SU-DHL-6 (cell line): ENCODE data around the gene FABP3.

Source experiments
- H2AFZ ChIP-seq: fragments of 200-600 bp; sonication (generic); 2 replicates; pipeline ENCODE4 v1.6.1; 2014; ENCODE audit warnings: low read depth, mild to moderate bottlenecking, moderate library complexity, mixed read lengths, antibody characterized with exemption, low read length; ENCODE audit not compliant: severe bottlenecking
- H3F3A ChIP-seq: fragments of 200-600 bp; shearing (Covaris generic); 2 replicates; pipeline ENCODE4 v1.6.0; 2016; ENCODE audit warnings: antibody characterized with exemption, mild to moderate bottlenecking; ENCODE audit not compliant: insufficient read depth
- H3K27ac ChIP-seq: fragments of 200-600 bp; sonication (generic); 2 replicates; pipeline ENCODE4 v1.5.1; 2016; ENCODE audit warnings: low read depth, mild to moderate bottlenecking, low read length, moderate library complexity, mixed read lengths
- H3K27me3 ChIP-seq: fragments of 200-600 bp; sonication (generic), shearing (Covaris generic); 2 replicates; pipeline ENCODE4 v1.6.0; 2014; ENCODE audit warnings: mild to moderate bottlenecking, low read length
- H3K36me3 ChIP-seq: fragments of 200-600 bp; sonication (generic); 2 replicates; pipeline ENCODE4 v1.6.1; 2014; ENCODE audit warnings: mild to moderate bottlenecking, low read length, mixed read lengths
- H3K4me2 ChIP-seq: fragments of 300-600, 200-600 bp; shearing (Covaris generic), sonication (generic); 2 replicates; pipeline ENCODE4 v1.6.0; 2014; ENCODE audit warnings: low read length, low read depth, mild to moderate bottlenecking; ENCODE audit not compliant: poor library complexity, severe bottlenecking
- H3K4me3 ChIP-seq: fragments of 200-600 bp; sonication (generic); 2 replicates; pipeline ENCODE4 v1.5.1; 2014; ENCODE audit warnings: antibody characterized with exemption, low read length, mild to moderate bottlenecking, mixed read lengths; ENCODE audit not compliant: insufficient read depth, poor library complexity, severe bottlenecking
- H3K79me2 ChIP-seq: fragments of 200-600 bp; sonication (generic); 2 replicates; pipeline ENCODE4 v1.6.1; 2014; ENCODE audit warnings: mild to moderate bottlenecking, low read length, moderate library complexity; ENCODE audit not compliant: insufficient read depth
- H3K9ac ChIP-seq: fragments of 200-600 bp; sonication (generic); 2 replicates; pipeline ENCODE4 v1.7.0; 2014; ENCODE audit warnings: mild to moderate bottlenecking, low read length
- H3K9me2 ChIP-seq: fragments of 200-600 bp; sonication (generic); replicated peaks from 2 replicates; pipeline ENCODE4 v1.6.1; 2014; ENCODE audit warnings: low read length; ENCODE audit not compliant: insufficient read depth
- H3K9me3 ChIP-seq: fragments of 200-600 bp; sonication (generic); 2 replicates; pipeline ENCODE4 v1.6.1; 2014; ENCODE audit warnings: low read length, mixed read lengths; ENCODE audit not compliant: insufficient read depth
- H4K20me1 ChIP-seq: fragments of 200-600 bp; sonication (generic); 2 replicates; pipeline ENCODE4 v1.6.1; 2014; ENCODE audit warnings: low read depth, mild to moderate bottlenecking, antibody characterized with exemption, low read length, moderate library complexity, mixed read lengths
- EZH2phosphoT487 ChIP-seq: fragments of 200-600 bp; sonication (generic), shearing (Covaris generic); conservative IDR thresholded peaks from 2 replicates; pipeline ENCODE4 v1.6.1; 2018; ENCODE audit warnings: mild to moderate bottlenecking, antibody characterized with exemption, low read length, moderate library complexity, mixed read lengths
- TF ChIP-seq, protein P1 (sequence below): fragments of 200-600 bp; sonication (generic); IDR thresholded peaks from one replicate; pipeline ENCODE4 v1.5.1; 2017; ENCODE audit warnings: antibody characterized with exemption, mild to moderate bottlenecking, low read length, moderate library complexity; ENCODE audit not compliant: insufficient read depth, poor library complexity, severe bottlenecking

FABP3 gene

DNA sequence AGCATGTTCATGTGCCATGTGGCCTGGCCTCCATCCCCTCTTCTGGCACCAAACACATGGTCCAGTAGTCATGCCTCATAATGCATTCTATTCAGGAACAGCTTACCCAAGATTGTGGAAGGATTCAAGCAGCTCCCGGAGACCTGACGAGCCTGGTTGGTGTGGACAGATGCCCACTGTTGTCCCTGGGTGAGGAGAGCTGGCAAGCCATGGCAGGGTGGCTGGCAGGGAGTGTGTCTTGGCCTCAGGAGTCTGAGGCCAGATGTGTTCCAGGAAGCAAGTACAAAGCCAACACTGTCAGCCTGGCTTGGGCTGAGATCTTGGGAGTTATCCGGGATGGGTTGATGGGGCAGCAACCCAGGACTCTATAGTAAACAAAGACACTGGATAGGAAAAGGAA is 7.3 kb upstream of the FABP3 start:
- H3F3A ChIP-seq: no peaks in the 10 kb centered on the region
- no peak overlapping the region for H2AFZ ChIP-seq
- H3K79me2 ChIP-seq: no peaks in the 10 kb centered on the region
- no peaks in the 10 kb centered on the region for H3K36me3 ChIP-seq
- no peaks in the 10 kb centered on the region for H3K9me2 ChIP-seq
- no peak overlapping the region for H3K9ac ChIP-seq
- H3K27ac ChIP-seq: no peak overlapping the region
- H3K4me3 ChIP-seq: no peak overlapping the region
- H4K20me1 ChIP-seq: no peaks in the 10 kb centered on the region
- TF ChIP-seq EZH2phosphoT487: no peak
- TF ChIP-seq, protein P1, sequence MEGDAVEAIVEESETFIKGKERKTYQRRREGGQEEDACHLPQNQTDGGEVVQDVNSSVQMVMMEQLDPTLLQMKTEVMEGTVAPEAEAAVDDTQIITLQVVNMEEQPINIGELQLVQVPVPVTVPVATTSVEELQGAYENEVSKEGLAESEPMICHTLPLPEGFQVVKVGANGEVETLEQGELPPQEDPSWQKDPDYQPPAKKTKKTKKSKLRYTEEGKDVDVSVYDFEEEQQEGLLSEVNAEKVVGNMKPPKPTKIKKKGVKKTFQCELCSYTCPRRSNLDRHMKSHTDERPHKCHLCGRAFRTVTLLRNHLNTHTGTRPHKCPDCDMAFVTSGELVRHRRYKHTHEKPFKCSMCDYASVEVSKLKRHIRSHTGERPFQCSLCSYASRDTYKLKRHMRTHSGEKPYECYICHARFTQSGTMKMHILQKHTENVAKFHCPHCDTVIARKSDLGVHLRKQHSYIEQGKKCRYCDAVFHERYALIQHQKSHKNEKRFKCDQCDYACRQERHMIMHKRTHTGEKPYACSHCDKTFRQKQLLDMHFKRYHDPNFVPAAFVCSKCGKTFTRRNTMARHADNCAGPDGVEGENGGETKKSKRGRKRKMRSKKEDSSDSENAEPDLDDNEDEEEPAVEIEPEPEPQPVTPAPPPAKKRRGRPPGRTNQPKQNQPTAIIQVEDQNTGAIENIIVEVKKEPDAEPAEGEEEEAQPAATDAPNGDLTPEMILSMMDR: no peak
- H3K4me2 ChIP-seq: no peak overlapping the region
- H3K9me3 ChIP-seq: no peaks in the 10 kb centered on the region
- no peaks in the 10 kb centered on the region for H3K27me3 ChIP-seq

GRCh38 chr1:31378001-31378400 is 5.1 kb upstream of the FABP3 start:
- Histone ChIP-seq H3K4me2 (no peak overlapping the region), H4K20me1 (no peaks in the 10 kb centered on the region), H3K27me3 (no peaks in the 10 kb centered on the region), H3K36me3 (no peaks in the 10 kb centered on the region), H3K27ac (no peak overlapping the region), H3K9ac (no peak overlapping the region), H3K9me2 (no peaks in the 10 kb centered on the region), H3K79me2 (no peaks in the 10 kb centered on the region), H3K4me3 (no peak overlapping the region), H2AFZ (no peak overlapping the region), H3F3A (no peaks in the 10 kb centered on the region), H3K9me3 (no peaks in the 10 kb centered on the region)
- TF ChIP-seq, protein P1: no peak
- no peak for TF ChIP-seq EZH2phosphoT487

DNA sequence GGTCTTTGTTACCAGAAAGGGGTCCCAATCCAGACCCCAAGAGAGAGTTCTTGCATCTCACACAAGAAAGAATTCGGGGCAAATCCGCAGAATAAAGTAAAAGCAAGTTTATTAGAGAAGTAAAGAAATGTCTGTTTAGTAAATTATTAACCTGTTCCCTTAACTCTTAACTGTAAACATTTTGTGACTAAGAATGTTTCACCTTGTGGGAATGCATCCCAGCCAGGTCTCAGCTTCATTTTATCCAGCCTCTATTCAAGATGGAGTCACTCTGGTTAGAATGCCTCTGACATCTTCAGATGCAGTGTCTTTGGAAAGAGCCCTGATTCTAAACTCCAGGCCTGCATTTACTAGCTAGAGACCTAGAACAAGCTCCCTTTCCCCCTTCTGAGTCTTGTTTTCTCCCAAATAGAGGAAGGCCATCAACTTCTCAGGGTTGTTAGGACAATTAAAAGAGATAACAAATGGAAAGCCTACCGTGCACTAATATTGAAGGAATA is 4.5 kb upstream of the FABP3 start:
- Histone ChIP-seq H3K27ac (no peak overlapping the region), H3K9me2 (no peaks in the 10 kb centered on the region), H2AFZ (no peak overlapping the region), H3F3A (no peaks in the 10 kb centered on the region), H3K36me3 (no peaks in the 10 kb centered on the region), H4K20me1 (no peaks in the 10 kb centered on the region), H3K79me2 (no peaks in the 10 kb centered on the region), H3K27me3 (no peaks in the 10 kb centered on the region), H3K4me2 (no peak overlapping the region), H3K9me3 (no peaks in the 10 kb centered on the region), H3K4me3 (no peak overlapping the region), H3K9ac (no peak overlapping the region)
- TF ChIP-seq, protein P1: no peak
- no peak for TF ChIP-seq EZH2phosphoT487
